HG03460 (cell line): Measurements from ENCODE around the gene RDX.
A peak's percentile ranks its signal among the peaks of the same experiment; 100 is the strongest.
"Not testable (repeated sequence)": the region's sequence is repeated elsewhere in the genome, so short reads cannot be mapped to it uniquely, and the experiment has no call there.

Experiments
- ATAC-seq: cut with Tn5 transposase; IDR thresholded peaks from one replicate; pipeline ENCODE4 v1.9.1; 2021; ENCODE audit not compliant: unreplicated experiment

The RDX gene

GRCh38 chr11:110200241-110200640 lies 96.2 kb downstream of the RDX start:
- no peak for ATAC-seq

GRCh38 chr11:110199184-110199981 lies 97.0 kb downstream of the RDX start:
- no peak for ATAC-seq

- ATAC-seq = no peak
Observed at GRCh38 chr11:110198031-110198729, 98.2 kb downstream of the RDX start.

GRCh38 chr11:110196884-110197420 lies 99.5 kb downstream of the RDX start:
- no peak for ATAC-seq

GRCh38 chr11:110196241-110196754 lies 100.1 kb downstream of the RDX start:
- ATAC-seq = no peak

- ATAC-seq = not testable (repeated sequence)
Observed at GRCh38 chr11:110194211-110194766, 102.1 kb downstream of the RDX start.

GRCh38 chr11:110192604-110193282 lies 103.7 kb downstream of the RDX start:
- ATAC-seq = peak; percentile 73

- ATAC-seq = no peak
Observed at GRCh38 chr11:110190885-110191284, 105.5 kb downstream of the RDX start.

GRCh38 chr11:110187731-110188130 lies 108.7 kb downstream of the RDX start:
- ATAC-seq = no peak

- ATAC-seq = no peak
Observed at GRCh38 chr11:110186867-110187266, 109.5 kb downstream of the RDX start.

GRCh38 chr11:110186456-110186855 lies 110.0 kb downstream of the RDX start:
- ATAC-seq = no peak

GRCh38 chr11:110185599-110185998 lies 110.8 kb downstream of the RDX start:
- ATAC-seq = no peak

GRCh38 chr11:110185121-110185591 lies 111.3 kb downstream of the RDX start:
- ATAC-seq = no peak

- ATAC-seq = no peak
Observed at GRCh38 chr11:110184456-110184855, 112.0 kb downstream of the RDX start.

GRCh38 chr11:110182886-110183285 lies 113.5 kb downstream of the RDX start:
- ATAC-seq = no peak

GRCh38 chr11:110179064-110179463 lies 117.3 kb downstream of the RDX start:
- no peak for ATAC-seq

GRCh38 chr11:110177086-110177456 lies 119.3 kb downstream of the RDX start:
- ATAC-seq = no peak

GRCh38 chr11:110176366-110177085 lies 119.9 kb downstream of the RDX start:
- ATAC-seq = no peak

GRCh38 chr11:110174645-110175310 lies 121.6 kb downstream of the RDX start:
- ATAC-seq = no peak
